AG09319 (cell line): Measurements from ENCODE around the gene TOMM40.

ENCODE experiments used
- DNase-seq: peaks from one replicate; pipeline ENCODE4 v3.0.0-alpha.2; 2010; ENCODE audit warnings: low read depth; ENCODE audit errors: extremely low read depth
- CTCF ChIP-seq: IDR thresholded peaks from 2 replicates; pipeline ENCODE4 v1.5.1; 2011; ENCODE audit warnings: low read depth, mild to moderate bottlenecking, inconsistent platforms, low read length, moderate library complexity

Gene TOMM40

DNA sequence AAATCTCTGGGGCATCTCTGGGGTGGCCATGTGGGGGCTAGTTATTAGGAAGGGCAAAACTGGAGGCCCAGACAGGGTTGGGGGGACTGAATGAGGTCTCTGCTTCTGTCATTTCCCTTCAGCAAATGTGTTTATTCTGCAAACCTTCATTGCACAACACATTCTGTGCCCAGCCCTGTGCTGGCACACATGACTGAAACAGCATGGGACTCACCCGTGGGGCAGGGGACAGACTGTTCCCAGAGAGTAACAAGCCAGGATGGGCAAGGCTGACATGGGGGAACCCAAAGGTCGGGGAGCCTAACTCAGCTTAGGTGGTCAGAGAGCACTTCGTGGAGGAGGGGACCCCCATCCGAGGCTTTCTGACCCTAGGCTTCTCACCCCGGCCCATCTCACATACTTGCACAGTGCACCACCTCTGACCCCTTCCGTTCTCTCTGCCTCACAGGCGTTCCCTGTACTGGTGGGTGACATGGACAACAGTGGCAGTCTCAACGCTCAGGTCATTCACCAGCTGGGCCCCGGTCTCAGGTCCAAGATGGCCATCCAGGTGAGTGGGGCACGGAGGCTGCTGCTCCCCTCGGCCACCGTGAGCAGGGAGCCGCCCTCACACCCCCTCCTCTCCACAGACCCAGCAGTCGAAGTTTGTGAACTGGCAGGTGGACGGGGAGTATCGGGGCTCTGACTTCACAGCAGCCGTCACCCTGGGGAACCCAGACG, 2.4 kb downstream of the TOMM40 start:
- no peak for DNase-seq
- no peak for TF ChIP-seq CTCF

DNA sequence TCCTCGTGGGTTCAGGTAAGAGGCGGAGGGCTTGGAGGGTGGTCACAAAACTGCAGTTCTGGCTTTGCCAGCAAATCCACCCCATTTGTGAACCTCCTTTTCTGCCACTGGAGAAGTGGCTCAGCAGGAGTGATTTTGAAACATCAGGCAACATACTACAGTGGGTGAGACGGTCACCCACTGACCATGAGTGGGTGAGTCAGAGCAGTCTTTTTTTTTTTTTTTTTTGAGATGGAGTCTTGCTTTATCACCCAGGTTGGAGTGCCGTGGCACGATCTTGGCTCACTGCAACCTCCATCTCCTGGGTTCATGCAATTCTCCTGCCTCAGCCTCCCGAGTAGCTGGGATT, 3.0 kb downstream of the TOMM40 start:
- DNase-seq = no peak
- no peak for TF ChIP-seq CTCF

GRCh38 chr19:44894946-44895345, 3.9 kb downstream of the TOMM40 start:
- DNase-seq = no peak
- no peak for TF ChIP-seq CTCF

DNA sequence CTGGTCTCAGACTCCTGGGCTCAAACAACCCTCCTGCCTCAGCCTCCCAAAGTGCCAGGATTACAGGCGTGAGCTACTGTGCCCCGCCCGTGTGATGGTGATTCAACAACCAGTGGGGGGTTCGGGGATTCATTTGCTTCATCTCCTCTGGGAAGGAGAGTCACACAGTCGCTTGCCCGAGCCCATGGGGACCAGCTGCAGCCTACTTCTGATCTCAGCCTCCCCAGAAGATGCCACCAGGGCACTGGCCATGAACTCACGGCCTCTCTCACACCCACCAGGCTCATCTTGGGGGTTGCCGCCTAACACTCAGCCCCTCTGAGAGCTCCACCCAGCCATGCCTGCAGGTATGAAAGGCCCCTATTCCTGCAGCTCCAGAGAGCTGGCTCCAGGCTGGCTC, 6.8 kb downstream of the TOMM40 start:
- no peak for TF ChIP-seq CTCF
- DNase-seq = no peak

- no peak for TF ChIP-seq CTCF
- no peak for DNase-seq
Measured at GRCh38 chr19:44900328-44901244, 9.5 kb downstream of the TOMM40 start.

DNA sequence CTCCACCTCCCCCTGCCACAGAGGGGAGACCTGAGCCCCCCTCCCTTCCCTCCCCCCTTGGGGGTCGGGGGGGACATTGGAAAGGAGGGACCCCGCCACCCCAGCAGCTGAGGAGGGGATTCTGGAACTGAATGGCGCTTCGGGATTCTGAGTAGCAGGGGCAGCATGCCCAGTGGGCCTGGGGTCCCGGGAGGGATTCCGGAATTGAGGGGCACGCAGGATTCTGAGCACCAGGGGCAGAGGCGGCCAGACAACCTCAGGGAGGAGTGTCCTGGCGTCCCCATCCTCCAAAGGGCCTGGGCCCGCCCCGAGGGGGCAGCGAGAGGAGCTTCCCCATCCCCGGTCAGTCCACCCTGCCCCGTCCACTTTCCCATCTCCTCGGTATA, 12.2 kb downstream of the TOMM40 start:
- DNase-seq = no peak
- TF ChIP-seq CTCF = no peak
